GM21423 (cell line): ENCODE measurements around the gene IRF1.

Experiments used
- ATAC-seq: cut with Tn5 transposase; IDR thresholded peaks from one replicate; pipeline ENCODE4 v1.9.1; 2021; ENCODE audit warnings: mild to moderate bottlenecking, moderate library complexity; ENCODE audit not compliant: unreplicated experiment

IRF1 gene

GRCh38 chr5:132463811-132464155 lies 26.8 kb downstream of the IRF1 start:
- no peak for ATAC-seq

- no peak for ATAC-seq
Measured at GRCh38 chr5:132462856-132463745, 27.5 kb downstream of the IRF1 start.

GRCh38 chr5:132462333-132462732 lies 28.2 kb downstream of the IRF1 start:
- no peak for ATAC-seq

- no peak for ATAC-seq
Measured at GRCh38 chr5:132461569-132462070, 29.0 kb downstream of the IRF1 start.

- ATAC-seq = no peak
Measured at GRCh38 chr5:132460846-132461568, 29.6 kb downstream of the IRF1 start.

- no peak for ATAC-seq
Measured at GRCh38 chr5:132459983-132460838, 30.4 kb downstream of the IRF1 start.

- ATAC-seq = peak; percentile 23
Measured at GRCh38 chr5:132459031-132459982, 31.3 kb downstream of the IRF1 start.

GRCh38 chr5:132458651-132459030 lies 31.9 kb downstream of the IRF1 start:
- ATAC-seq = peak; percentile 34

- ATAC-seq = no peak
Measured at GRCh38 chr5:132458226-132458560, 32.4 kb downstream of the IRF1 start.

GRCh38 chr5:132457371-132458225 lies 33.0 kb downstream of the IRF1 start:
- peak; percentile 6 for ATAC-seq

- ATAC-seq = peak; percentile 18
Measured at GRCh38 chr5:132456987-132457361, 33.6 kb downstream of the IRF1 start.

GRCh38 chr5:132456296-132456986 lies 34.1 kb downstream of the IRF1 start:
- ATAC-seq = peak; percentile 50

- ATAC-seq = no peak
Measured at GRCh38 chr5:132455614-132456115, 34.9 kb downstream of the IRF1 start.

- no peak for ATAC-seq
Measured at GRCh38 chr5:132454361-132454760, 36.2 kb downstream of the IRF1 start.

GRCh38 chr5:132451387-132451786 lies 39.2 kb downstream of the IRF1 start:
- no peak for ATAC-seq

GRCh38 chr5:132449060-132449459 lies 41.5 kb downstream of the IRF1 start:
- no peak for ATAC-seq

- no peak for ATAC-seq
Measured at GRCh38 chr5:132447196-132447595, 43.4 kb downstream of the IRF1 start.

GRCh38 chr5:132446621-132447020 lies 44.0 kb downstream of the IRF1 start:
- ATAC-seq = no peak
